Fibroblast of lung (primary cell): ENCODE results near the gene CDA. TPM values are rescaled to one million over a fixed set of nuclear protein-coding genes. Genes with fewer than 3 reads are reported as not detected.

ENCODE experiments used
- DNase-seq, 2 donors: peaks; one replicate each; pipeline versions ENCODE4 v3.0.0 to v3.0.0-alpha.2; 2010; ENCODE audit warnings: low read depth in 2 of 2
- H2AFZ ChIP-seq: 2 replicates; pipeline ENCODE4 v1.5.1; 2012; ENCODE audit warnings: low read length, control low read depth, inconsistent platforms
- H3K27ac ChIP-seq: 2 replicates; pipeline ENCODE4 v1.5.1; 2011; ENCODE audit warnings: low read length, control low read depth; ENCODE audit not compliant: insufficient read depth
- H3K27me3 ChIP-seq: 2 replicates; pipeline ENCODE4 v1.5.1; 2011; ENCODE audit warnings: mild to moderate bottlenecking, low read length; ENCODE audit not compliant: control insufficient read depth, insufficient read depth
- H3K36me3 ChIP-seq: 2 replicates; pipeline ENCODE4 v1.5.1; 2011; ENCODE audit warnings: low read length; ENCODE audit not compliant: control insufficient read depth, insufficient read depth
- H3K4me1 ChIP-seq: 2 replicates; pipeline ENCODE4 v1.5.1; 2011; ENCODE audit warnings: low read length; ENCODE audit not compliant: control insufficient read depth, insufficient read depth; ENCODE audit errors: extremely low read depth
- H3K4me2 ChIP-seq: 2 replicates; pipeline ENCODE4 v1.5.1; 2011; ENCODE audit warnings: low read length, control low read depth; ENCODE audit not compliant: insufficient read depth; ENCODE audit errors: extremely low read depth
- H3K4me3 ChIP-seq, 4 experiments: fragments of 200-600 bp in 1 of 4; sonication (generic) in 1 of 4; replicated peaks in 1 of 4; 2 replicates each; pipeline ENCODE4 v1.5.1; 2011 to 2016; ENCODE audit warnings: low read length in 4 of 4, low read depth in 3 of 4, mild to moderate bottlenecking in 3 of 4, control low read depth in 2 of 4, inconsistent platforms in 1 of 4, mixed read lengths in 1 of 4; ENCODE audit not compliant: insufficient read depth in 1 of 4; ENCODE audit errors: control extremely low read depth in 1 of 4
- H3K79me2 ChIP-seq: 2 replicates; pipeline ENCODE4 v1.5.1; 2012; ENCODE audit warnings: mild to moderate bottlenecking, low read length, inconsistent platforms; ENCODE audit not compliant: control insufficient read depth, insufficient read depth
- H3K9ac ChIP-seq: 2 replicates; pipeline ENCODE4 v1.5.1; 2011; ENCODE audit warnings: mild to moderate bottlenecking, low read length, control low read depth; ENCODE audit not compliant: insufficient read depth
- H3K9me3 ChIP-seq: 2 replicates; pipeline ENCODE4 v1.5.1; 2012; ENCODE audit warnings: low read depth, low read length; ENCODE audit not compliant: control insufficient read depth, insufficient read depth
- H4K20me1 ChIP-seq: 2 replicates; pipeline ENCODE4 v1.5.1; 2011; ENCODE audit warnings: low read length; ENCODE audit not compliant: control insufficient read depth, insufficient read depth; ENCODE audit errors: extremely low read depth
- EZH2 ChIP-seq: IDR thresholded peaks from 2 replicates; pipeline ENCODE4 v1.5.1; 2012; ENCODE audit warnings: low read length, control low read depth, mild to moderate bottlenecking; ENCODE audit errors: missing control alignments
- polyA plus RNA-seq, 2 donors: library from polyadenylated mRNA; depleted of rRNA in 1 of 2; stranded (reverse) in 1 of 2; unstranded in 1 of 2; fragments of >200 nt; gene quantifications; 2 replicates each; pipeline ENCODE4 v1.2.1, GENCODE V29; 2011 to 2012; ENCODE audit warnings: missing spikeins in 1 of 2
- total RNA-seq: library from RNA; depleted of rRNA; stranded (reverse); fragments of >200 nt; gene quantifications from 2 replicates; pipeline ENCODE4 v1.2.1, GENCODE V29; 2014
- TF ChIP-seq, protein P1 (sequence below), 2 donors: IDR thresholded peaks in 1 of 2; conservative IDR thresholded peaks in 1 of 2; 1 replicate in 1 of 2; 2 replicates in 1 of 2; pipeline ENCODE4 v1.5.1; 2011 to 2012; ENCODE audit warnings: low read length in 2 of 2, control low read depth in 1 of 2, inconsistent platforms in 1 of 2, low read depth in 1 of 2, mild to moderate bottlenecking in 1 of 2

CDA gene
- total and polyA plus RNA-seq, 2 donors (not counting 1 experiment from before 2014, with no cell fraction given): 0.50 to 4.2 TPM

GRCh38 chr1:20630729-20631128, 41.8 kb downstream of the CDA start:
- Histone ChIP-seq H2AFZ (no peak overlapping the region), H3K27me3 (no peaks in the 10 kb centered on the region), H4K20me1 (no peaks in the 10 kb centered on the region), H3K4me2 (no peak overlapping the region), H3K36me3 (no peaks in the 10 kb centered on the region), H3K27ac (no peak overlapping the region), H3K9me3 (no peaks in the 10 kb centered on the region), H3K4me1 (peaks cover 4% of the 10 kb centered on the region), H3K79me2 (no peaks in the 10 kb centered on the region), H3K9ac (no peak overlapping the region), H3K4me3 (no peak overlapping the region)
- TF ChIP-seq EZH2: no peak
- DNase-seq: no peak

DNA sequence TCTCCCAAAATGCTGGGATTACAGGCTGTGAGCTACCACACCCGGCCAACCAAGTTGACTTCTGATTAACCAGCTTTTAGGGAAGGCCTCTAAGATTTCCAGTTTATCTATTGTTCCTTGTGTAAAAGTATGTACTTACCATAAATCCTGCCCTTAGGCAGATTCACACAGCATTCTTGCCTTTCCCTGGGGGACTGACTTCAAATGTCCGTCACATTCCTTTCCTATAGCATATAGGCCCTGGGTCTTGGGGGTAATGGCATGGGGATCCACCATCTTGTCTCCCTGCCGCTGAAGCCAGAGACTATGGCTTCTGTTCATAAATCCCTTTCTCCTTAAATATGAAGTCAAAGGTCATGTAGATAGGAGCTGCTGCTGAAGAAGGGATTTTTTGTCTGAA, 43.5 kb downstream of the CDA start:
- no peak for DNase-seq
- Histone ChIP-seq H4K20me1 (no peaks in the 10 kb centered on the region), H3K9me3 (no peaks in the 10 kb centered on the region), H3K9ac (no peak overlapping the region), H3K4me1 (peaks cover 4% of the 10 kb centered on the region), H2AFZ (no peak overlapping the region), H3K27ac (no peak overlapping the region), H3K27me3 (no peaks in the 10 kb centered on the region), H3K4me3 (no peak overlapping the region), H3K36me3 (no peaks in the 10 kb centered on the region), H3K4me2 (no peak overlapping the region), H3K79me2 (no peaks in the 10 kb centered on the region)
- TF ChIP-seq EZH2: no peak
- TF ChIP-seq, protein P1, sequence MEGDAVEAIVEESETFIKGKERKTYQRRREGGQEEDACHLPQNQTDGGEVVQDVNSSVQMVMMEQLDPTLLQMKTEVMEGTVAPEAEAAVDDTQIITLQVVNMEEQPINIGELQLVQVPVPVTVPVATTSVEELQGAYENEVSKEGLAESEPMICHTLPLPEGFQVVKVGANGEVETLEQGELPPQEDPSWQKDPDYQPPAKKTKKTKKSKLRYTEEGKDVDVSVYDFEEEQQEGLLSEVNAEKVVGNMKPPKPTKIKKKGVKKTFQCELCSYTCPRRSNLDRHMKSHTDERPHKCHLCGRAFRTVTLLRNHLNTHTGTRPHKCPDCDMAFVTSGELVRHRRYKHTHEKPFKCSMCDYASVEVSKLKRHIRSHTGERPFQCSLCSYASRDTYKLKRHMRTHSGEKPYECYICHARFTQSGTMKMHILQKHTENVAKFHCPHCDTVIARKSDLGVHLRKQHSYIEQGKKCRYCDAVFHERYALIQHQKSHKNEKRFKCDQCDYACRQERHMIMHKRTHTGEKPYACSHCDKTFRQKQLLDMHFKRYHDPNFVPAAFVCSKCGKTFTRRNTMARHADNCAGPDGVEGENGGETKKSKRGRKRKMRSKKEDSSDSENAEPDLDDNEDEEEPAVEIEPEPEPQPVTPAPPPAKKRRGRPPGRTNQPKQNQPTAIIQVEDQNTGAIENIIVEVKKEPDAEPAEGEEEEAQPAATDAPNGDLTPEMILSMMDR (conservative IDR thresholded peaks at IDR 0.05 in 1 of 2, IDR thresholded peaks at IDR 0.05 in 1 of 2; ENCODE audit: low read depth in 1 of 2, low read length in 2 of 2): no peak

DNA sequence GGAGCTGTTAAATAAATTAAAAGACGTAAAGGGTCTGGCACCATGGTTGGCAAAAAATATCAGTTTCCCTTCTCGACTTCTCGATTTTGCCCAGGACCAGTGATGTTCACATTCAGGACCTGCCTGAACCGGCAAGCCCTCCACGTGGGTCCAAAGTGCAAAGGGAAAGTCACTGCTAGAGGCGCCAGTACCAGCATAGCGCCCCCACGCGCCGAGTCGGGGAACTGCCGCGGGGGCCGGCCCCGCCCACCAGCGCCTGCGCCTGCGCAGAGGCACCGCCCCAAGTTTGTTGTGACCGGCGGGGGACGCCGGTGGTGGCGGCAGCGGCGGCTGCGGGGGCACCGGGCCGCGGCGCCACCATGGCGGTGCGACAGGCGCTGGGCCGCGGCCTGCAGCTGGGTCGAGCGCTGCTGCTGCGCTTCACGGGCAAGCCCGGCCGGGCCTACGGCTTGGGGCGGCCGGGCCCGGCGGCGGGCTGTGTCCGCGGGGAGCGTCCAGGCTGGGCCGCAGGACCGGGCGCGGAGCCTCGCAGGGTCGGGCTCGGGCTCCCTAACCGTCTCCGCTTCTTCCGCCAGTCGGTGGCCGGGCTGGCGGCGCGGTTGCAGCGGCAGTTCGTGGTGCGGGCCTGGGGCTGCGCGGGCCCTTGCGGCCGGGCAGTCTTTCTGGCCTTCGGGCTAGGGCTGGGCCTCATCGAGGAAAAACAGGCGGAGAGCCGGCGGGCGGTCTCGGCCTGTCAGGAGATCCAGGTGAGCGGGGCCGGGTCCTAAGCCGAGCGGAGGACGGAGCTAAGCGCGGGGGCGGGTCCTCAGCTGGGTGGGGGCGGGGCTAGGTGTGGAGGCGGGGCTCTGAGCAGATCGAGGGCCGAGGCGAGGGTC, 44.5 kb downstream of the CDA start, which contains the start of gene PINK1:
PINK1 (plus strand) TSS at position 269 of the 875 bp plus-strand sequence; CDS start at position 360, 91 bp downstream.
- H3K36me3 ChIP-seq: no peaks in the 10 kb centered on the region
- peak within 1 kb of the TSS; percentile 79 for H3K9ac ChIP-seq
- H3K4me3 ChIP-seq: peak within 1 kb of the TSS; percentile 79 to 96 (median 86)
- TF ChIP-seq, protein P1 (conservative IDR thresholded peaks at IDR 0.05 in 1 of 2, IDR thresholded peaks at IDR 0.05 in 1 of 2; ENCODE audit: low read depth in 1 of 2, low read length in 2 of 2): peak; percentile 75 to 82
- no peak for TF ChIP-seq EZH2
- H3K79me2 ChIP-seq: no peaks in the 10 kb centered on the region
- no peaks in the 10 kb centered on the region for H4K20me1 ChIP-seq
- peak; percentile 62 to 66 for DNase-seq
- H2AFZ ChIP-seq: peak within 1 kb of the TSS; percentile 83
- peaks cover 4% of the 10 kb centered on the region for H3K4me1 ChIP-seq
- H3K4me2 ChIP-seq: peak within 1 kb of the TSS; percentile 100
- peak within 1 kb of the TSS; percentile 65 for H3K27ac ChIP-seq
- H3K27me3 ChIP-seq: no peaks in the 10 kb centered on the region
- no peaks in the 10 kb centered on the region for H3K9me3 ChIP-seq
